ENCODE results near the gene EXOSC9. TPM values are rescaled to one million over a fixed set of nuclear protein-coding genes. Genes with fewer than 3 reads are reported as not detected.

EXOSC9 gene
- total RNA-seq, 1 experiment from 2014 or later = 50.0 TPM

- ChIA-PET CTCF (no interaction called here), POLR2A (no interaction called here)
- Mint-ChIP-seq H3K36me3 (no peaks in the 10 kb centered on the region), H3K9me3 (no peaks in the 10 kb centered on the region), H3K4me1 (peaks cover 9% of the 10 kb centered on the region), H3K27me3 (ENCODE audit: low read depth) (peaks cover 35% of the 10 kb centered on the region), H3K4me3 (no peak overlapping the region), H3K27ac (no peak overlapping the region)
- DNase-seq (ENCODE audit: low spot score) (no peak), ATAC-seq (peak; percentile 55)
- TF ChIP-seq ATF6 (CRISPR knock-in tag; IDR thresholded peaks at IDR 0.05) (no peak), ZNF396 (CRISPR knock-in tag; IDR thresholded peaks at IDR 0.05; ENCODE audit: borderline replicate concordance) (no peak), ATF3 (CRISPR knock-in tag; conservative IDR thresholded peaks at IDR 0.05) (no peak), HMGA2 (CRISPR knock-in tag; IDR thresholded peaks at IDR 0.05) (no peak), NFE2L1 (CRISPR knock-in tag; IDR thresholded peaks at IDR 0.05) (no peak), ARID4B (CRISPR knock-in tag; IDR thresholded peaks at IDR 0.05; ENCODE audit: borderline replicate concordance) (no peak), PRRX2 (CRISPR knock-in tag; IDR thresholded peaks at IDR 0.05) (no peak), ATF1 (CRISPR knock-in tag; IDR thresholded peaks at IDR 0.05) (no peak), ZNF121 (CRISPR knock-in tag; IDR thresholded peaks at IDR 0.05) (no peak), ZSCAN18 (CRISPR knock-in tag; IDR thresholded peaks at IDR 0.05) (no peak), ESRRA (CRISPR knock-in tag; IDR thresholded peaks at IDR 0.05; ENCODE audit: borderline replicate concordance) (no peak), CREM (CRISPR knock-in tag; IDR thresholded peaks at IDR 0.05) (no peak), ZNF512 (CRISPR knock-in tag; IDR thresholded peaks at IDR 0.05; ENCODE audit: borderline replicate concordance) (no peak), RELA (CRISPR knock-in tag; IDR thresholded peaks at IDR 0.05; ENCODE audit: borderline replicate concordance) (no peak), ZNF138 (CRISPR knock-in tag; conservative IDR thresholded peaks at IDR 0.05) (no peak), ZNF263 (CRISPR knock-in tag; IDR thresholded peaks at IDR 0.05; ENCODE audit: low read depth) (no peak), CBFB (CRISPR knock-in tag; IDR thresholded peaks at IDR 0.05; ENCODE audit: low read depth) (no peak)
Measured at GRCh38 chr4:121773883-121774282, 27.2 kb upstream of the EXOSC9 start.

All from WTC11 (cell line).